HCT116 (cell line): Measurements from ENCODE around the gene HOXA11. TPM values are rescaled to one million over a fixed set of nuclear protein-coding genes. Genes with fewer than 3 reads are reported as not detected.

Source experiments
- ATAC-seq: fragments of 200-7000 bp; cut with Tn5 transposase; 2 replicates; pipeline ENCODE4 v1.9.1; 2020; ENCODE audit warnings: mild to moderate bottlenecking, moderate library complexity
- BruUV-seq: library from RNA; stranded (reverse); fragments of 400-500 nt; replicated peaks from 2 replicates; lab custom pipeline; 2021; lab: Mats Ljungman, UMichigan
- CTCF ChIA-PET: fragments of 300-600 bp; sonication (Branson Sonifier 250); formaldehyde crosslinking; loops from one replicate; lab custom pipeline; 2021; ENCODE audit warnings: antibody characterized with exemption; lab: Charles Lee
- POLR2A ChIA-PET: fragments of 300-600, 350-600 bp; sonication (Branson Sonifier 250); formaldehyde crosslinking; loops from one replicate; lab custom pipeline; 2021; ENCODE audit warnings: antibody characterized with exemption; lab: Charles Lee
- RAD21 ChIA-PET, 2 experiments: fragments of 300-600 bp; sonication (Branson Sonifier 250); formaldehyde crosslinking; loops; one replicate each; lab custom pipeline; 2023; ENCODE audit warnings: low total read pairs in 2 of 2; ENCODE audit not compliant: uncharacterized antibody in 2 of 2, unreplicated experiment in 2 of 2, low non-redundant PET in 1 of 2; lab: Charles Lee
- DNase-seq: peaks from one replicate; pipeline ENCODE4 v3.0.0-alpha.2; 2010; ENCODE audit warnings: low read depth, low spot score
- H2AFZ ChIP-seq: fragments of 200-600 bp; shearing (Covaris generic), sonication (generic); 2 replicates; pipeline ENCODE4 v1.6.1; 2017; ENCODE audit warnings: low read depth, mixed run types, mixed read lengths, antibody characterized with exemption, low read length; ENCODE audit not compliant: poor library complexity, severe bottlenecking
- H3K27ac ChIP-seq: 2 replicates; pipeline ENCODE4 v1.5.1; 2012; ENCODE audit warnings: low read depth, low read length
- H3K27me3 ChIP-seq: fragments of 200-600 bp; sonication (generic); 2 replicates; pipeline ENCODE4 v1.6.1; 2016; ENCODE audit warnings: mixed run types, low read length, mixed read lengths; ENCODE audit not compliant: insufficient read depth
- H3K36me3 ChIP-seq, 2 experiments: fragments of 200-500 bp in 1 of 2; fragments of 200-600 bp in 1 of 2; sonication (Bioruptor generic) in 1 of 2; sonication (generic) in 1 of 2; 2 replicates each; pipeline versions ENCODE4 v1.5.1 to v1.6.1; 2014 to 2016; ENCODE audit warnings: low read length in 2 of 2, inconsistent platforms in 1 of 2, mixed read lengths in 1 of 2, mixed run types in 1 of 2; ENCODE audit not compliant: insufficient read depth in 2 of 2, control insufficient read depth in 1 of 2
- H3K4me1 ChIP-seq, 2 experiments: fragments of 200-600 bp in 1 of 2; sonication (generic) in 1 of 2; 2 replicates each; pipeline versions ENCODE4 v1.5.1 to v1.6.1; 2012 to 2017; ENCODE audit warnings: low read length in 2 of 2, inconsistent platforms in 1 of 2, mild to moderate bottlenecking in 1 of 2, mixed read lengths in 1 of 2, mixed run types in 1 of 2, moderate library complexity in 1 of 2; ENCODE audit not compliant: insufficient read depth in 2 of 2, control insufficient read depth in 1 of 2
- H3K4me2 ChIP-seq: fragments of 200-600 bp; sonication (generic); 2 replicates; pipeline ENCODE4 v1.6.1; 2017; ENCODE audit warnings: mixed run types, low read length, mixed read lengths
- H3K4me3 ChIP-seq, 2 experiments: fragments of 200-600 bp in 1 of 2; sonication (generic) in 1 of 2; replicated peaks in 1 of 2; 2 replicates each; pipeline ENCODE4 v1.5.1; 2011 to 2016; ENCODE audit warnings: low read length in 2 of 2, control low read depth in 1 of 2, low read depth in 1 of 2, mild to moderate bottlenecking in 1 of 2, mixed read lengths in 1 of 2, mixed run types in 1 of 2
- H3K79me2 ChIP-seq: fragments of 200-600 bp; sonication (generic); 2 replicates; pipeline ENCODE4 v1.6.1; 2017; ENCODE audit warnings: mild to moderate bottlenecking, mixed run types, low read length, moderate library complexity, mixed read lengths; ENCODE audit not compliant: insufficient read depth
- H3K9ac ChIP-seq: fragments of 200-600 bp; sonication (generic); 2 replicates; pipeline ENCODE4 v1.6.1; 2016; ENCODE audit warnings: low read length, mixed read lengths
- H3K9me2 ChIP-seq: fragments of 200-600 bp; sonication (generic), shearing (Covaris generic); 2 replicates; pipeline ENCODE4 v1.6.1; 2017; ENCODE audit warnings: mixed run types, mild to moderate bottlenecking, moderate library complexity; ENCODE audit not compliant: insufficient read depth
- H3K9me3 ChIP-seq, 2 experiments: fragments of 200-500 bp in 1 of 2; fragments of 200-600 bp in 1 of 2; sonication (Bioruptor generic) in 1 of 2; sonication (generic) in 1 of 2; 2 replicates each; pipeline ENCODE4 v1.6.1; 2014 to 2017; ENCODE audit warnings: low read length in 2 of 2, mixed read lengths in 2 of 2, inconsistent platforms in 1 of 2, low read depth in 1 of 2, mild to moderate bottlenecking in 1 of 2, mixed run types in 1 of 2, moderate library complexity in 1 of 2; ENCODE audit not compliant: control insufficient read depth in 1 of 2, insufficient read depth in 1 of 2
- H4K20me1 ChIP-seq: fragments of 200-600 bp; sonication (generic), shearing (Covaris generic); 2 replicates; pipeline ENCODE4 v1.6.1; 2017; ENCODE audit warnings: mixed run types, mild to moderate bottlenecking, moderate library complexity; ENCODE audit not compliant: insufficient read depth
- EGR1 ChIP-seq: IDR thresholded peaks from 2 replicates; pipeline ENCODE4 v1.6.1; 2012; ENCODE audit warnings: low read depth
- ELF1 ChIP-seq: IDR thresholded peaks from 2 replicates; pipeline ENCODE4 v1.6.1; 2012; ENCODE audit warnings: low read depth, borderline replicate concordance
- EZH2 ChIP-seq: fragments of 200-600 bp; sonication (generic); IDR thresholded peaks from 2 replicates; pipeline ENCODE4 v1.6.1; 2017; ENCODE audit warnings: antibody characterized with exemption, mixed run types
- JUND ChIP-seq: IDR thresholded peaks from 2 replicates; pipeline ENCODE4 v1.6.1; 2012
- POLR2A ChIP-seq: IDR thresholded peaks from 2 replicates; pipeline ENCODE4 v1.7.0; 2011; ENCODE audit warnings: borderline replicate concordance; ENCODE audit not compliant: insufficient read depth, insufficient read length; ENCODE audit errors: extremely low read depth
- SRF ChIP-seq: IDR thresholded peaks from 2 replicates; pipeline ENCODE4 v1.6.1; 2012; ENCODE audit warnings: low read depth
- TCF7L2 ChIP-seq: IDR thresholded peaks from 2 replicates; pipeline ENCODE4 v1.7.0; 2011; ENCODE audit warnings: borderline replicate concordance, inconsistent platforms; ENCODE audit not compliant: insufficient read depth, insufficient read length; ENCODE audit errors: extremely low read depth
- YY1 ChIP-seq: IDR thresholded peaks from 2 replicates; pipeline ENCODE4 v1.6.1; 2011; ENCODE audit warnings: low read length, low read depth, moderate library complexity, mild to moderate bottlenecking; ENCODE audit not compliant: insufficient replicate concordance; ENCODE audit errors: extremely low read depth
- ZFX ChIP-seq: fragments of 450-650 bp; IDR thresholded peaks from 2 replicates; pipeline ENCODE4 v1.6.1; 2017
- ZNF274 ChIP-seq: fragments of 200-500 bp; sonication (Bioruptor generic); IDR thresholded peaks from 2 replicates; pipeline ENCODE4 v1.6.1; 2014; ENCODE audit warnings: mild to moderate bottlenecking, low read depth, low read length, inconsistent platforms
- intact Hi-C: fragments of 100-400 bp; cut with micrococcal nuclease; formaldehyde crosslinking; loops from 2 replicates; pipeline ENCODE4 v1.10.0; 2022
- total RNA-seq: library from RNA; stranded (reverse); gene quantifications from one replicate; pipeline ENCODE4 v1.2.1, GENCODE V29; 2021; ENCODE audit not compliant: unreplicated experiment
- TF ChIP-seq, protein P1 (sequence below): IDR thresholded peaks from 2 replicates; pipeline ENCODE4 v1.6.1; 2012
- TF ChIP-seq, protein P2 (sequence below): IDR thresholded peaks from 2 replicates; pipeline ENCODE4 v1.6.1; 2012; ENCODE audit warnings: low read depth
- TF ChIP-seq, protein P3 (sequence below), 3 experiments: fragments of 200-600 bp in 1 of 3; sonication (generic) in 1 of 3; IDR thresholded peaks in 2 of 3; conservative IDR thresholded peaks in 1 of 3; 2 replicates each; pipeline ENCODE4 v1.5.1; 2012 to 2017; ENCODE audit warnings: low read depth in 2 of 3, low read length in 2 of 3, antibody characterized with exemption in 1 of 3, borderline replicate concordance in 1 of 3, control low read depth in 1 of 3, mild to moderate bottlenecking in 1 of 3, mixed read lengths in 1 of 3, mixed run types in 1 of 3, moderate library complexity in 1 of 3; ENCODE audit not compliant: insufficient read depth in 1 of 3

Gene HOXA11
- total RNA-seq, 1 experiment from 2014 or later, result 6.8 TPM

DNA sequence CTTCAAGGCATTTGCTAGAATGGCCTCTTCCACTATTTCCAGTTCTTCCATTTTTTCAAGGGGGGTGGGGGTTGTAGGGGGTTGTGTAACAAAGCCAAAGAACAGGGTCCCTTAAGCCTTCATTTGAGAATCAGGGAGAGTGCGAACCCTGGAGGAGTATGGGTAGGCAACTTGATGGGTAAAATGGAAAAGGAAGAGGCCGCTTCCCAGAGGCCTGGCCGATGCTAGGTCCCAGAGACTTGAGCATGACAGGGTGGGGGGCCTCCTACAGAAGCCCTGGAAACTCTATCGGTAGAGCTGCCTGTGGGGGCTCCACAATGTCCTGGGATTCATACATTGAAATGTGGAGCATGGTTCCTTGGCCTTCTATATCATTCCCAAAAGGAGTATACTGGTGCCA is 24.0 kb upstream of the HOXA11 start (continued):
- no peak for TF ChIP-seq ZNF274
- TF ChIP-seq ZFX, result no peak
- TF ChIP-seq, protein P1, sequence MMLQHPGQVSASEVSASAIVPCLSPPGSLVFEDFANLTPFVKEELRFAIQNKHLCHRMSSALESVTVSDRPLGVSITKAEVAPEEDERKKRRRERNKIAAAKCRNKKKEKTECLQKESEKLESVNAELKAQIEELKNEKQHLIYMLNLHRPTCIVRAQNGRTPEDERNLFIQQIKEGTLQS, result no peak
- TF ChIP-seq EZH2, result no peak
- TF ChIP-seq SRF, result no peak
- no peak for TF ChIP-seq TCF7L2
- no peak for TF ChIP-seq EGR1
- TF ChIP-seq, all 23 proteins: peak for 0

DNA sequence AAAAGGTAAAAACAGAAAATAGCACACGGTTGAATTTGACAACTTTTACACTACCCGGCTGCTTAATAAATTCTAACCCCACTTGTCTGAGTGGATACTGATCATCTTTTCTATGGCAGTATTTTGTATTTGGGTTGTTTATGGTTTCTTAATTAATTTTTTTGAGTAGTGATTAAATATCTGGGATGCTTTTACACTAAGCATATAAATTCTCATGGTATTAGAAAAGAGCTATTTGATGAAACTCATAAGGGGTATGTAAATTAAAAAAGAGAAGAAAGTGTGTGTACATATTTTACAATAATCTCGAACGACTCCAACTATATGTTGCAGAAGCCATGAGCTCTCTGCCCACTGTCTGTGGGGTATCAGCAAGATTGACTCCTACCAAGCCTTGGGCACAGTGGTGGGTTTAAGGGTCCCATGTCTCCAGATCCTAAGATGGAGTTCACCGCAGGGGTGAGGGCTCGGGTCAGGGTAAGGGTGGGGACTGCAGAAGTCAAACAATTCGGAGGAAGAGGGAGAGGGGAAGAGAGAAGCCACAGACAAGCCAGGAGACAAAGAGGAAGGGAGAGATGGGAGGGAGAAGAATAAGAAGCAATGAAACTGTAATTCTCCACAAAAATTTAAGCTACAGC is 22.4 kb upstream of the HOXA11 start:
- Histone ChIP-seq H3K79me2 (no peaks in the 10 kb centered on the region), H3K9me3 (no peaks in the 10 kb centered on the region), H3K4me3 (no peak overlapping the region), H4K20me1 (no peaks in the 10 kb centered on the region), H3K9ac (no peak overlapping the region), H3K27ac (no peak overlapping the region), H3K4me1 (peaks cover 4 to 14% of the 10 kb centered on the region in 2 experiments; a peak in 3 of 4 replicates), H2AFZ (no peak overlapping the region), H3K4me2 (no peak overlapping the region), H3K27me3 (no peaks in the 10 kb centered on the region), H3K9me2 (no peaks in the 10 kb centered on the region), H3K36me3 (no peaks in the 10 kb centered on the region)
- intact Hi-C loops, result no loop called here
- ATAC-seq (no peak), DNase-seq (no peak)
- CTCF ChIA-PET, result interaction anchor here (0.6 to 1.4 kb wide), 3 partner anchors 11 to 849 kb away, joined by 3 read pairs; no protein-coding TSS in a partner anchor
- RAD21 ChIA-PET, result no interaction called here
- POLR2A ChIA-PET, result no interaction called here
- BruUV-seq, result no TSS peak
- TF ChIP-seq EZH2 (no peak), JUND (no peak), ELF1 (no peak), YY1 (no peak), ZNF274 (no peak), POLR2A (no peak), TCF7L2 (no peak)
- TF ChIP-seq, protein P2, sequence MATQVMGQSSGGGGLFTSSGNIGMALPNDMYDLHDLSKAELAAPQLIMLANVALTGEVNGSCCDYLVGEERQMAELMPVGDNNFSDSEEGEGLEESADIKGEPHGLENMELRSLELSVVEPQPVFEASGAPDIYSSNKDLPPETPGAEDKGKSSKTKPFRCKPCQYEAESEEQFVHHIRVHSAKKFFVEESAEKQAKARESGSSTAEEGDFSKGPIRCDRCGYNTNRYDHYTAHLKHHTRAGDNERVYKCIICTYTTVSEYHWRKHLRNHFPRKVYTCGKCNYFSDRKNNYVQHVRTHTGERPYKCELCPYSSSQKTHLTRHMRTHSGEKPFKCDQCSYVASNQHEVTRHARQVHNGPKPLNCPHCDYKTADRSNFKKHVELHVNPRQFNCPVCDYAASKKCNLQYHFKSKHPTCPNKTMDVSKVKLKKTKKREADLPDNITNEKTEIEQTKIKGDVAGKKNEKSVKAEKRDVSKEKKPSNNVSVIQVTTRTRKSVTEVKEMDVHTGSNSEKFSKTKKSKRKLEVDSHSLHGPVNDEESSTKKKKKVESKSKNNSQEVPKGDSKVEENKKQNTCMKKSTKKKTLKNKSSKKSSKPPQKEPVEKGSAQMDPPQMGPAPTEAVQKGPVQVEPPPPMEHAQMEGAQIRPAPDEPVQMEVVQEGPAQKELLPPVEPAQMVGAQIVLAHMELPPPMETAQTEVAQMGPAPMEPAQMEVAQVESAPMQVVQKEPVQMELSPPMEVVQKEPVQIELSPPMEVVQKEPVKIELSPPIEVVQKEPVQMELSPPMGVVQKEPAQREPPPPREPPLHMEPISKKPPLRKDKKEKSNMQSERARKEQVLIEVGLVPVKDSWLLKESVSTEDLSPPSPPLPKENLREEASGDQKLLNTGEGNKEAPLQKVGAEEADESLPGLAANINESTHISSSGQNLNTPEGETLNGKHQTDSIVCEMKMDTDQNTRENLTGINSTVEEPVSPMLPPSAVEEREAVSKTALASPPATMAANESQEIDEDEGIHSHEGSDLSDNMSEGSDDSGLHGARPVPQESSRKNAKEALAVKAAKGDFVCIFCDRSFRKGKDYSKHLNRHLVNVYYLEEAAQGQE, result no peak
- TF ChIP-seq, protein P3, sequence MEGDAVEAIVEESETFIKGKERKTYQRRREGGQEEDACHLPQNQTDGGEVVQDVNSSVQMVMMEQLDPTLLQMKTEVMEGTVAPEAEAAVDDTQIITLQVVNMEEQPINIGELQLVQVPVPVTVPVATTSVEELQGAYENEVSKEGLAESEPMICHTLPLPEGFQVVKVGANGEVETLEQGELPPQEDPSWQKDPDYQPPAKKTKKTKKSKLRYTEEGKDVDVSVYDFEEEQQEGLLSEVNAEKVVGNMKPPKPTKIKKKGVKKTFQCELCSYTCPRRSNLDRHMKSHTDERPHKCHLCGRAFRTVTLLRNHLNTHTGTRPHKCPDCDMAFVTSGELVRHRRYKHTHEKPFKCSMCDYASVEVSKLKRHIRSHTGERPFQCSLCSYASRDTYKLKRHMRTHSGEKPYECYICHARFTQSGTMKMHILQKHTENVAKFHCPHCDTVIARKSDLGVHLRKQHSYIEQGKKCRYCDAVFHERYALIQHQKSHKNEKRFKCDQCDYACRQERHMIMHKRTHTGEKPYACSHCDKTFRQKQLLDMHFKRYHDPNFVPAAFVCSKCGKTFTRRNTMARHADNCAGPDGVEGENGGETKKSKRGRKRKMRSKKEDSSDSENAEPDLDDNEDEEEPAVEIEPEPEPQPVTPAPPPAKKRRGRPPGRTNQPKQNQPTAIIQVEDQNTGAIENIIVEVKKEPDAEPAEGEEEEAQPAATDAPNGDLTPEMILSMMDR (IDR thresholded peaks at IDR 0.05 in 2 of 3, conservative IDR thresholded peaks at IDR 0.05 in 1 of 3; ENCODE audit: borderline replicate concordance in 1 of 3, insufficient read depth in 1 of 3, low read depth in 2 of 3, low read length in 2 of 3), result no peak
- TF ChIP-seq, protein P1, result no peak
